ENCODE results near the gene PLAAT3.

The PLAAT3 gene

DNA sequence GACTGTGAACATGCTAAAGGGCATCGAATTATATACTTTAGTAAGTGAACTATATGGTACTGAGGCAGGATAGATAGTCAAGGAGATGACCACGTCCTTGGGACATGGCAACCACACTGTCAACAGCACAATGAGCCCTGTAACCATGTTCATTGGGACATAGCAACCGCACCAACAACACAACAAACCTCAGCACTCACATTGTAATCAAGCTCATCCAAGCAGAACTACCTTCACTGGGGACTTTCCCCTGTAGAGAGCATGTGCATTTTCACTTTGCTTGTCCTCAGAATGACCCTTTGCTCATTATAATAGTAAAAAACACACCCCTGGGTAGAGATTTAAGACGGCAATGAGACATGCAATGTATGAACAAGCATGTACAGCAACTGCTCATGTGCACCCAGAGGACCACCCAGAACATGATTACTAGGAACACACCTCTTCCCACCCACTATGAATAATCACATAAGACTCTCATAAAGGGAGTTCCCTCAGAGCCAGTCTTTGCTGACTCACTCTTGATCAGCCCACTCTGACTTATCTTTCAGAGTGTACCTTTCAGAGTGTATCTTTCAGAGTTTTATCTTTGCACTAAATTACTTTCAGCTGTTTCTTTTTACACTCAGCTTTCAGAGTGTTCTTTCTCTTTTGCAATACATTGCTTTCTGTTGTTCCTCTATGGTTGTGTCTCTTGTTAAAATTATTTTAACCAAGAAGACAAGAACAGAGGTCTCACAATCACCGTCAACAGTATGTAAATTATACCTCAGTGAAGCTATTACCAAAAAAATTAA, 47.0 kb downstream of the PLAAT3 start:
- Histone ChIP-seq H3K9me3 (ENCODE audit: control insufficient read depth, insufficient read depth, low read depth, low read length) (no peaks in the 10 kb centered on the region), H3K4me1 (ENCODE audit: control insufficient read depth, insufficient read depth, low read length) (no peaks in the 10 kb centered on the region), H3K36me3 (ENCODE audit: control insufficient read depth in 2 of 2, insufficient read depth in 1 of 2, low read length in 2 of 2) (no peaks in the 10 kb centered on the region), H3K27ac (ENCODE audit: extremely low read depth, low read depth, low read length) (no peak overlapping the region), H3K4me3 (ENCODE audit: low read depth, low read length) (no peak overlapping the region)
- POLR2A ChIA-PET: interaction anchor here (0.6 kb wide), 1 partner anchor 1582 kb away, joined by 9 read pairs; no protein-coding TSS in a partner anchor
- CTCF ChIA-PET: no interaction called here
- TF ChIP-seq BCL11A (tag by site-specific recombination; IDR thresholded peaks at IDR 0.05; ENCODE audit: low read depth): 0 out of 2 replicates have a peak, but pooled peaks have one; percentile 33
- TF ChIP-seq EGR2 (tag by site-specific recombination; IDR thresholded peaks at IDR 0.05; ENCODE audit: low read depth): peak; percentile 36; the same call in 1 of the 2 replicates
- peak; percentile 63 for TF ChIP-seq ZFHX2 (tag by site-specific recombination; conservative IDR thresholded peaks at IDR 0.05)
- TF ChIP-seq ZNF174 (tag by site-specific recombination; IDR thresholded peaks at IDR 0.05): no peak
- TF ChIP-seq, protein P1, sequence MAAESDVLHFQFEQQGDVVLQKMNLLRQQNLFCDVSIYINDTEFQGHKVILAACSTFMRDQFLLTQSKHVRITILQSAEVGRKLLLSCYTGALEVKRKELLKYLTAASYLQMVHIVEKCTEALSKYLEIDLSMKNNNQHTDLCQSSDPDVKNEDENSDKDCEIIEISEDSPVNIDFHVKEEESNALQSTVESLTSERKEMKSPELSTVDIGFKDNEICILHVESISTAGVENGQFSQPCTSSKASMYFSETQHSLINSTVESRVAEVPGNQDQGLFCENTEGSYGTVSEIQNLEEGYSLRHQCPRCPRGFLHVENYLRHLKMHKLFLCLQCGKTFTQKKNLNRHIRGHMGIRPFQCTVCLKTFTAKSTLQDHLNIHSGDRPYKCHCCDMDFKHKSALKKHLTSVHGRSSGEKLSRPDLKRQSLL (tag by site-specific recombination; IDR thresholded peaks at IDR 0.05): no peak
- TF ChIP-seq, protein P2, sequence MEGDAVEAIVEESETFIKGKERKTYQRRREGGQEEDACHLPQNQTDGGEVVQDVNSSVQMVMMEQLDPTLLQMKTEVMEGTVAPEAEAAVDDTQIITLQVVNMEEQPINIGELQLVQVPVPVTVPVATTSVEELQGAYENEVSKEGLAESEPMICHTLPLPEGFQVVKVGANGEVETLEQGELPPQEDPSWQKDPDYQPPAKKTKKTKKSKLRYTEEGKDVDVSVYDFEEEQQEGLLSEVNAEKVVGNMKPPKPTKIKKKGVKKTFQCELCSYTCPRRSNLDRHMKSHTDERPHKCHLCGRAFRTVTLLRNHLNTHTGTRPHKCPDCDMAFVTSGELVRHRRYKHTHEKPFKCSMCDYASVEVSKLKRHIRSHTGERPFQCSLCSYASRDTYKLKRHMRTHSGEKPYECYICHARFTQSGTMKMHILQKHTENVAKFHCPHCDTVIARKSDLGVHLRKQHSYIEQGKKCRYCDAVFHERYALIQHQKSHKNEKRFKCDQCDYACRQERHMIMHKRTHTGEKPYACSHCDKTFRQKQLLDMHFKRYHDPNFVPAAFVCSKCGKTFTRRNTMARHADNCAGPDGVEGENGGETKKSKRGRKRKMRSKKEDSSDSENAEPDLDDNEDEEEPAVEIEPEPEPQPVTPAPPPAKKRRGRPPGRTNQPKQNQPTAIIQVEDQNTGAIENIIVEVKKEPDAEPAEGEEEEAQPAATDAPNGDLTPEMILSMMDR (tag by site-specific recombination; IDR thresholded peaks at IDR 0.05): no peak
- TF ChIP-seq KLF1 (tag by site-specific recombination; IDR thresholded peaks at IDR 0.05): peak; percentile 70
- TF ChIP-seq ZNF223 (tag by site-specific recombination; IDR thresholded peaks at IDR 0.05): no peak

DNA sequence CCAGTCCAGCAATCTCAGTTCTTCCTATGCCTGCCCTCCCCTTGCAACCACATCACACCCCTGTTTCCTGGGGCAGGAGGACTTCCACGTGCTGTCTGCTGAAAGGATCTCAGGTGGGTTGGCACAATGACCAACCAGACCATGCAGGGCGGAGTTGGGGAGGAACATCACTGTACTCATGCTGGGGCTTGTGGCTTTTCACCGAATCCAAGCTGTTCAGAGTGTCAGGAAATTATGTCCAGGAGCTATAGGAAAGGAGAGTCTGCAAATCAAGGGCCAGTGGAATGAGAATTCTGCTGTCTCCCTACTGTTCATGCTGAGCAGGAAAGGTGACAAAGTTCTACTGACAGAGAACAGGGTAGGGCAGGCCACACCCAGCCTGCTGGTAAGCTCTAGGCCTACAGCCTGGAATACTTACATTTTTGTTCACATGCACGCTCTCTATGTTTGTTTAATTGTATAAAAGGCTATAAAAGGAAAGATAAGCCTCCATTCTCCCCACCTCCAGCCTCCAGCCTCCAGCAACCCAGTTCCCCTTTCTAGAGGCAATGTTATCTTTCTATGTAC, 49.4 kb downstream of the PLAAT3 start:
- no peaks in the 10 kb centered on the region for H3K36me3 ChIP-seq (ENCODE audit: control insufficient read depth in 2 of 2, insufficient read depth in 1 of 2, low read length in 2 of 2)
- H3K9me3 ChIP-seq (ENCODE audit: control insufficient read depth, insufficient read depth, low read depth, low read length): no peaks in the 10 kb centered on the region
- TF ChIP-seq KLF1 (tag by site-specific recombination; IDR thresholded peaks at IDR 0.05) (peak; percentile 77), ZNF660 (tag by site-specific recombination; IDR thresholded peaks at IDR 0.05) (no peak), ZSCAN30 (tag by site-specific recombination; IDR thresholded peaks at IDR 0.05) (no peak)
- H3K27ac ChIP-seq (ENCODE audit: extremely low read depth, low read depth, low read length): no peak overlapping the region
- no peaks in the 10 kb centered on the region for H3K4me1 ChIP-seq (ENCODE audit: control insufficient read depth, insufficient read depth, low read length)
- CTCF ChIA-PET: no interaction called here
- POLR2A ChIA-PET: no interaction called here
- no peak overlapping the region for H3K4me3 ChIP-seq (ENCODE audit: low read depth, low read length)

DNA sequence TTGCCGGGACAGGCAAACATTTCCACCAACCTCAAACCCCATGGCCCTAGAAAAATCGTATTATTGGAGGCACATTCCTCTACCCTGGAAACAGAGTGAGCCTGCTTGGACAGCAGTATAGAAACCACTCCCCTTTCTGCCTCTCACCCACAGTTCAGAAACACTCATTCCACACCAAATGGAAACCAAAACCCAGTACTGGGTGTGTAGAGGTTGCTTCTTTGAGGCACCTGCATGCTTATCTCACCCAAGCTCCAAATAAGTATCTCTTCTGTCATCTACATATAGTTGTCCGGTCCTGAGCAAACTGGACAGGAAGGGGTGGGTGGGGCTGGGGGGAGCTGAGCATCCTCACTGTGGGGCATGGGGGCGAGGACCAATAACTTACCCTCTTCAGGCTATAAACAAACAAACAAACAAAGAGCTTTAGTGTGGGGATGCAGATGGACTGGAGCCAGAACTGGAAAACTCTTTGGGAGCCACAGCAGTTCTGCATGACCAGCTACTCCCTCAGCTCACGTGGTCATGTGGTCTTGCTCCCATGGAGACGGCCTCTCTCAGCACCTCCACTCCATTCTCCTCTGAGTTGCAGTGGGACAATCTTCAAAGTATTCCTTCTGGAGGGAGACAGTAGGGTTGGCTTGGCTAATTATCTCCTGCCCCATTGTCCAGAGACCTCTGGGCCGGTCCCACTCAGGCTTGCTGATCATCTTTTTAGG, 50.0 kb downstream of the PLAAT3 start:
- ChIA-PET CTCF (no interaction called here), POLR2A (no interaction called here)
- Histone ChIP-seq H3K27ac (ENCODE audit: extremely low read depth, low read depth, low read length) (no peak overlapping the region), H3K4me3 (ENCODE audit: low read depth, low read length) (no peak overlapping the region), H3K9me3 (ENCODE audit: control insufficient read depth, insufficient read depth, low read depth, low read length) (no peaks in the 10 kb centered on the region), H3K4me1 (ENCODE audit: control insufficient read depth, insufficient read depth, low read length) (no peaks in the 10 kb centered on the region), H3K36me3 (ENCODE audit: control insufficient read depth in 2 of 2, insufficient read depth in 1 of 2, low read length in 2 of 2) (no peaks in the 10 kb centered on the region)
- TF ChIP-seq, protein P3, sequence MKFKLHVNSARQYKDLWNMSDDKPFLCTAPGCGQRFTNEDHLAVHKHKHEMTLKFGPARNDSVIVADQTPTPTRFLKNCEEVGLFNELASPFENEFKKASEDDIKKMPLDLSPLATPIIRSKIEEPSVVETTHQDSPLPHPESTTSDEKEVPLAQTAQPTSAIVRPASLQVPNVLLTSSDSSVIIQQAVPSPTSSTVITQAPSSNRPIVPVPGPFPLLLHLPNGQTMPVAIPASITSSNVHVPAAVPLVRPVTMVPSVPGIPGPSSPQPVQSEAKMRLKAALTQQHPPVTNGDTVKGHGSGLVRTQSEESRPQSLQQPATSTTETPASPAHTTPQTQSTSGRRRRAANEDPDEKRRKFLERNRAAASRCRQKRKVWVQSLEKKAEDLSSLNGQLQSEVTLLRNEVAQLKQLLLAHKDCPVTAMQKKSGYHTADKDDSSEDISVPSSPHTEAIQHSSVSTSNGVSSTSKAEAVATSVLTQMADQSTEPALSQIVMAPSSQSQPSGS (tag by site-specific recombination; IDR thresholded peaks at IDR 0.05; ENCODE audit: low read depth): no peak
- TF ChIP-seq, protein P4, sequence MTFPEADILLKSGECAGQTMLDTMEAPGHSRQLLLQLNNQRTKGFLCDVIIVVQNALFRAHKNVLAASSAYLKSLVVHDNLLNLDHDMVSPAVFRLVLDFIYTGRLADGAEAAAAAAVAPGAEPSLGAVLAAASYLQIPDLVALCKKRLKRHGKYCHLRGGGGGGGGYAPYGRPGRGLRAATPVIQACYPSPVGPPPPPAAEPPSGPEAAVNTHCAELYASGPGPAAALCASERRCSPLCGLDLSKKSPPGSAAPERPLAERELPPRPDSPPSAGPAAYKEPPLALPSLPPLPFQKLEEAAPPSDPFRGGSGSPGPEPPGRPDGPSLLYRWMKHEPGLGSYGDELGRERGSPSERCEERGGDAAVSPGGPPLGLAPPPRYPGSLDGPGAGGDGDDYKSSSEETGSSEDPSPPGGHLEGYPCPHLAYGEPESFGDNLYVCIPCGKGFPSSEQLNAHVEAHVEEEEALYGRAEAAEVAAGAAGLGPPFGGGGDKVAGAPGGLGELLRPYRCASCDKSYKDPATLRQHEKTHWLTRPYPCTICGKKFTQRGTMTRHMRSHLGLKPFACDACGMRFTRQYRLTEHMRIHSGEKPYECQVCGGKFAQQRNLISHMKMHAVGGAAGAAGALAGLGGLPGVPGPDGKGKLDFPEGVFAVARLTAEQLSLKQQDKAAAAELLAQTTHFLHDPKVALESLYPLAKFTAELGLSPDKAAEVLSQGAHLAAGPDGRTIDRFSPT (tag by site-specific recombination; IDR thresholded peaks at IDR 0.05): no peak
- TF ChIP-seq ZNF664 (tag by site-specific recombination; IDR thresholded peaks at IDR 0.05): no peak
- no peak for TF ChIP-seq ZNF354C (tag by site-specific recombination; IDR thresholded peaks at IDR 0.05; ENCODE audit: borderline replicate concordance, low read depth)
- TF ChIP-seq, protein P5, sequence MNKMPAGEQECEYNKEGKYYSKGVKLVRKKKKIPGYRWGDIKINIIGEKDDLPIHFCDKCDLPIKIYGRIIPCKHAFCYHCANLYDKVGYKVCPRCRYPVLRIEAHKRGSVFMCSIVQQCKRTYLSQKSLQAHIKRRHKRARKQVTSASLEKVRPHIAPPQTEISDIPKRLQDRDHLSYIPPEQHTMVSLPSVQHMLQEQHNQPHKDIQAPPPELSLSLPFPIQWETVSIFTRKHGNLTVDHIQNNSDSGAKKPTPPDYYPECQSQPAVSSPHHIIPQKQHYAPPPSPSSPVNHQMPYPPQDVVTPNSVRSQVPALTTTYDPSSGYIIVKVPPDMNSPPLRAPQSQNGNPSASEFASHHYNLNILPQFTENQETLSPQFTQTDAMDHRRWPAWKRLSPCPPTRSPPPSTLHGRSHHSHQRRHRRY (tag by site-specific recombination; IDR thresholded peaks at IDR 0.05): no peak
- no peak for TF ChIP-seq ZSCAN16 (tag by site-specific recombination; IDR thresholded peaks at IDR 0.05)
- no peak for TF ChIP-seq SALL2 (tag by site-specific recombination; IDR thresholded peaks at IDR 0.05; ENCODE audit: borderline replicate concordance)
- TF ChIP-seq ZFP69B (tag by site-specific recombination; IDR thresholded peaks at IDR 0.05): no peak
- TF ChIP-seq, protein P6, sequence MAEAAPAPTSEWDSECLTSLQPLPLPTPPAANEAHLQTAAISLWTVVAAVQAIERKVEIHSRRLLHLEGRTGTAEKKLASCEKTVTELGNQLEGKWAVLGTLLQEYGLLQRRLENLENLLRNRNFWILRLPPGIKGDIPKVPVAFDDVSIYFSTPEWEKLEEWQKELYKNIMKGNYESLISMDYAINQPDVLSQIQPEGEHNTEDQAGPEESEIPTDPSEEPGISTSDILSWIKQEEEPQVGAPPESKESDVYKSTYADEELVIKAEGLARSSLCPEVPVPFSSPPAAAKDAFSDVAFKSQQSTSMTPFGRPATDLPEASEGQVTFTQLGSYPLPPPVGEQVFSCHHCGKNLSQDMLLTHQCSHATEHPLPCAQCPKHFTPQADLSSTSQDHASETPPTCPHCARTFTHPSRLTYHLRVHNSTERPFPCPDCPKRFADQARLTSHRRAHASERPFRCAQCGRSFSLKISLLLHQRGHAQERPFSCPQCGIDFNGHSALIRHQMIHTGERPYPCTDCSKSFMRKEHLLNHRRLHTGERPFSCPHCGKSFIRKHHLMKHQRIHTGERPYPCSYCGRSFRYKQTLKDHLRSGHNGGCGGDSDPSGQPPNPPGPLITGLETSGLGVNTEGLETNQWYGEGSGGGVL (tag by site-specific recombination; IDR thresholded peaks at IDR 0.05): no peak
